Astrocyte of the cerebellum (primary cell): ENCODE results near the gene CPED1.

ENCODE experiments used
- DNase-seq: peaks from one replicate; pipeline ENCODE4 v3.0.0-alpha.2; 2011; ENCODE audit warnings: low read depth
- H3K4me3 ChIP-seq: 2 replicates; pipeline ENCODE4 v1.5.1; 2011; ENCODE audit warnings: mild to moderate bottlenecking, low read depth, low read length, moderate library complexity
- in situ Hi-C: cut with HindIII; loops from 2 replicates; pipeline ENCODE4 v1.10.0; 2017; ENCODE audit warnings: low sequenced_read_pairs
- TF ChIP-seq, protein P1 (sequence below): IDR thresholded peaks from 2 replicates; pipeline ENCODE4 v1.5.1; 2012; ENCODE audit warnings: low read length, low read depth, moderate library complexity, mild to moderate bottlenecking; ENCODE audit errors: missing control alignments

CPED1 gene

DNA sequence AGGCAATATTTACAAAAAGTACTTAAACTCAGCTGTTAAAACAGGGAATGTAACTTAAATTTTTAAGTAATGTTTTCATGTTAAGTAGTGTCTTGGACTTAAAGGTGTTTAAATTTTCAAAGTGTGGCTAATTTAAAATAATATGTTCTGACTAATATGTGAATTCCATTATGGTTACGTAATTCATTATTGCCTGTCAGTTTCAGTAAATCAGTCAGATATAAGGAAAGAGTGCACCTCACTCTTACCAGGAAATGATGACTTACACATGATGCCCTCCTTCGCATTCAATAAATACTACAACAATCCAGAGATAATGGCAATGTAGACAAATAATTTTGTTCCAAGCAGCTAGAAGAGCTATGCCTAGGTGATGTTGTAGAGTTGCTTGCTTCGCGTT, 271.3 kb downstream of the CPED1 start:
- DNase-seq: no peak
- in situ Hi-C loops: no loop called here
- no peak overlapping the region for H3K4me3 ChIP-seq
- TF ChIP-seq, protein P1, sequence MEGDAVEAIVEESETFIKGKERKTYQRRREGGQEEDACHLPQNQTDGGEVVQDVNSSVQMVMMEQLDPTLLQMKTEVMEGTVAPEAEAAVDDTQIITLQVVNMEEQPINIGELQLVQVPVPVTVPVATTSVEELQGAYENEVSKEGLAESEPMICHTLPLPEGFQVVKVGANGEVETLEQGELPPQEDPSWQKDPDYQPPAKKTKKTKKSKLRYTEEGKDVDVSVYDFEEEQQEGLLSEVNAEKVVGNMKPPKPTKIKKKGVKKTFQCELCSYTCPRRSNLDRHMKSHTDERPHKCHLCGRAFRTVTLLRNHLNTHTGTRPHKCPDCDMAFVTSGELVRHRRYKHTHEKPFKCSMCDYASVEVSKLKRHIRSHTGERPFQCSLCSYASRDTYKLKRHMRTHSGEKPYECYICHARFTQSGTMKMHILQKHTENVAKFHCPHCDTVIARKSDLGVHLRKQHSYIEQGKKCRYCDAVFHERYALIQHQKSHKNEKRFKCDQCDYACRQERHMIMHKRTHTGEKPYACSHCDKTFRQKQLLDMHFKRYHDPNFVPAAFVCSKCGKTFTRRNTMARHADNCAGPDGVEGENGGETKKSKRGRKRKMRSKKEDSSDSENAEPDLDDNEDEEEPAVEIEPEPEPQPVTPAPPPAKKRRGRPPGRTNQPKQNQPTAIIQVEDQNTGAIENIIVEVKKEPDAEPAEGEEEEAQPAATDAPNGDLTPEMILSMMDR: no peak

DNA sequence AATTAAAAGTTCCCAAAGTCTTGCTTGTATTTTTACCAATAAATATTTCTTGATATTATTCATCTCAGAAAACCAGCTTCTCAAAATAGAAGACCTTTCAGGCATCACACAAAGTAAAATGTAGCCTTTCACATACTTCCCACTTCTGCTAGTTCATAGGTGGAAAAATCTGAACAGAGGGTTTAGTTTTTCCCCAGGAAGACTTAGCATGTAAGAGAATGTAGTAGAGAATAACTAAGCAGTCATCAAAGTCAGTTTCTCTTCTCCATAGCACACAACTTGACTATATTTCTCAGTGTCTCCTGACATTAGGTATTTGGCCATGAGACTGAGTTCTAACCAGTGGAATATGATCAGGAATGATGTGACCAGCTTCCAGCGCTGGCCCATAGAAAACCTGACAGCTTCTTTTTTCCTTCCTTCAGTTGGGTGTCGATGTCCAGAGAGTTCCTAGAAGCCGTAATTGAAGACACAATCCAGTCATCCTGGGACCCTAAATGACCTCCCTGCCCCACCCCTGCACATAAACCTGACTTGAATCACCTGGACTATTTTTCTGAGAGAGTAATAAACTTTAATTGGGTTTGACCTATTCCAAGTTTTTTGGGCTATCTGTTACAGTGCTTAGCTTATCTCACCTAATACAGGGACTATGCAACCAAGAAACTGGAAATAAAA, 272.8 kb downstream of the CPED1 start:
- TF ChIP-seq, protein P1: no peak
- in situ Hi-C loops: no loop called here
- no peak for DNase-seq
- no peak overlapping the region for H3K4me3 ChIP-seq

DNA sequence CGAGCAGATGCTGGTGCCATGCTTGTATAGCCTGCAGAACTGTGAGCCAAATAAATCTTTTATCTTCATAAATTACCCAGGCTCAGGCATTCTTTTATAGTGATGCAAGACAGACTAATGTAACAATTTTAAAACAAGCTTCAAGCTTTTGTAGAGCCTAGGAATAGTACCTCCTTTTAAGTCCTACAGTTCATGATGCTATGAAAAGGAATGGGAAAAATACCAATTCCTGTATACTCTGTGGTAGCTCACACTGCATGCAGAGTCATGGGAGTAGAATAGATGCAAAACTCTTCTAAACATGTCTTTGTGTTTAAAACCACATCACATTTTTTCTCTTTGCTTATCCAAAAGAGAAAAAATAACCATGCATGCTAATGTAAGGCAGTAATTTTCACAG, 273.7 kb downstream of the CPED1 start:
- TF ChIP-seq, protein P1: no peak
- in situ Hi-C loops: no loop called here
- no peak for DNase-seq
- no peak overlapping the region for H3K4me3 ChIP-seq

DNA sequence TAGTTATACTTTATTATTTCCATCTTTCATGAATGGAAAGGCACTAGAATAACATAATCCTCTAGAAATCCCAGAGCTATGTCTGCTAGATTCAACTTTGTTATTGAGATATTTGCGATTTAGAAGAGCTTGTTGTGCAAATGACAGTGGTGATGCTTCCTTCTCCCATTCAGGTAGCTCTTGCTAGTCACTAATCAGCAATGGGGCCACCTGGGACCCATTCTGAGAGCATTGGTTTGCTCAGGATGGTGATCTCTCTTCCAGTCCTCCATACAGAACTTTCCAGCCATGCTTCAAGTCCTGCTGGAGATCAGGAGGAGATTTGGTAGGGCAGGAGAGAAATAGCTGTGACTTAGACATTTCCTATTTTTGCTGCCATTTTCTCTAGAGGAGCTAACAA, 274.5 kb downstream of the CPED1 start:
- TF ChIP-seq, protein P1: no peak

DNA sequence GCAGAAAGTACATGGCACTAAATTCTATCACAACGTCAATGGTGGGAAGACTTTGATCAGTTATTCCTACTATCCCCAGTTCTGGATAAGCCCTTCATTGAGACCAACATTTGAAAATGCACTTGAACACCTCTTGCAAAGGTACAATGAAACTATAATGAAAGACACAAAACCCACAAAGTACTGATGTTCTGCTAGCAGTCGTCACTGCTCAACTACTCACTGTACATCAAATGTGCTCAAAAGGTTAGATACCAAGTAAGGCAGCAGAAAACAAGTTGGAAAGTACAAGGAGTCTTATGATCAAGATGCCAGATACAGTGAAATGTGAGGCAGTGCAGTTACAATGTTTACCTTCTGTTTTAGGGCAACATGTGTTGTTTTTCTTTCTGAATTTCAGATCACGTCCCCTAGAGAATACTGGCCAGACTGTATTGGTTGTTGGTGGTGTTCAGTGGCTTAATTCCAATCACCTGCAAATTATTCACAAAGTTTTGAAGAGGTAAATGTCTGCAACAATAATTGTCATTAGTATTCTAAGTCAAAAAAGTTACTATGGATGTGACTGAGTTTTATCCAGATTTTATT, 277.9 kb downstream of the CPED1 start:
- TF ChIP-seq, protein P1: no peak
- H3K4me3 ChIP-seq: no peak overlapping the region
- no peak for DNase-seq
- in situ Hi-C loops: no loop called here

More for the DNA sequence above, 274.5 kb downstream of the CPED1 start:
- in situ Hi-C loops: no loop called here
- DNase-seq: no peak
- H3K4me3 ChIP-seq: no peak overlapping the region

DNA sequence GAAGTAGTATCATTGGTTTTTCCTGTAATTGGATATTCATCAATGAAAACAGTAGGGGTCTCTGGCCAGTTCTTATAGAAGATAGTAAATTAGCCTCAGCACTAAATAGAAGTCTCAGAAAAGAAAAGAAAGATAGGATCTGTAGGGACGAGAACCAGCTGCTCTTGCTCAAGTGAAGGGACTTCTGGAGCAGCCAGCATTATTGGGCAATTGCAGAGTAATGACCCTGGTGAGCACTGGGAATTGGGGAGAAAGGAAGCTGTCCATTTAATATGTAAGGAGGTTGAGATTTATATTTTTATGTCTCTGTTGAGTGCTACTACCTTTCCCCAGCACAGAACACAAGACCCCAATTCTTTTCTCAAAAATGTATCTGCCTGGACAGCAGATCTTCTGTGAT, 279.1 kb downstream of the CPED1 start:
- TF ChIP-seq, protein P1: no peak
- in situ Hi-C loops: no loop called here
- no peak for DNase-seq
- H3K4me3 ChIP-seq: no peak overlapping the region
